Type B pancreatic cell (in vitro differentiated cells): ENCODE measurements around the gene KIFC3. TPM values are rescaled to one million over a fixed set of nuclear protein-coding genes. Genes with fewer than 3 reads are reported as not detected.
"Not testable (repeated sequence)": the region's sequence is repeated elsewhere in the genome, so short reads cannot be mapped to it uniquely, and the experiment has no call there.

Experiments
- DNase-seq: peaks from one replicate; pipeline ENCODE4 v3.0.0; 2021; ENCODE audit warnings: mixed read lengths; ENCODE audit not compliant: unreplicated experiment; ENCODE audit errors: extremely low spot score
- H3K27ac Mint-ChIP-seq: 2 replicates; pipeline ENCODE4 v1.8.0; 2021; ENCODE audit warnings: mild to moderate bottlenecking, mixed read lengths
- H3K27me3 Mint-ChIP-seq: 2 replicates; pipeline ENCODE4 v1.8.0; 2021; ENCODE audit warnings: mixed read lengths
- H3K36me3 Mint-ChIP-seq: 2 replicates; pipeline ENCODE4 v1.8.0; 2021; ENCODE audit warnings: mixed read lengths
- H3K4me1 Mint-ChIP-seq: one replicate; pipeline ENCODE4 v1.8.0; 2021; ENCODE audit warnings: mixed read lengths; ENCODE audit not compliant: unreplicated experiment
- H3K4me3 Mint-ChIP-seq: 2 replicates; pipeline ENCODE4 v1.8.0; 2021; ENCODE audit warnings: mild to moderate bottlenecking, mixed read lengths
- H3K9me3 Mint-ChIP-seq: 2 replicates; pipeline ENCODE4 v1.8.0; 2021; ENCODE audit warnings: mixed read lengths
- CTCF ChIP-seq: fragments of 200-600 bp; sonication (generic); conservative IDR thresholded peaks from 2 replicates; pipeline ENCODE4 v1.5.0; 2021; ENCODE audit warnings: antibody characterized with exemption, mild to moderate bottlenecking
- total RNA-seq: library from RNA; stranded (reverse); gene quantifications from 2 replicates; pipeline ENCODE4 v1.2.1, GENCODE V29; 2021; ENCODE audit warnings: low replicate concordance

Gene KIFC3
- total RNA-seq, 1 donor from 2014 or later, result 27.3 TPM

GRCh38 chr16:57747496-57747895, 54.8 kb downstream of the KIFC3 start:
- no peak for DNase-seq
- no peak overlapping the region for H3K4me3 Mint-ChIP-seq

GRCh38 chr16:57747091-57747490, 55.2 kb downstream of the KIFC3 start:
- Mint-ChIP-seq H3K36me3 (peaks cover 8% of the 10 kb centered on the region), H3K4me3 (no peak overlapping the region), H3K27me3 (no peaks in the 10 kb centered on the region), H3K27ac (no peak overlapping the region), H3K9me3 (no peaks in the 10 kb centered on the region), H3K4me1 (no peaks in the 10 kb centered on the region)
- no peak for DNase-seq
- TF ChIP-seq CTCF, result no peak

More at GRCh38 chr16:57747496-57747895, 54.8 kb downstream of the KIFC3 start:
- H3K4me1 Mint-ChIP-seq, result no peaks in the 10 kb centered on the region
- no peaks in the 10 kb centered on the region for H3K27me3 Mint-ChIP-seq
- no peak for TF ChIP-seq CTCF
- peaks cover 8% of the 10 kb centered on the region for H3K36me3 Mint-ChIP-seq
- no peaks in the 10 kb centered on the region for H3K9me3 Mint-ChIP-seq
- no peak overlapping the region for H3K27ac Mint-ChIP-seq

- not testable (repeated sequence) for H3K36me3 Mint-ChIP-seq, H3K27me3 Mint-ChIP-seq, H3K9me3 Mint-ChIP-seq, H3K4me1 Mint-ChIP-seq, H3K4me3 Mint-ChIP-seq, H3K27ac Mint-ChIP-seq, DNase-seq
These were observed 56.0 kb downstream of the KIFC3 start for GRCh38 chr16:57746316-57746715.

- TF ChIP-seq CTCF, result no peak
- H3K36me3 Mint-ChIP-seq, result peaks cover 8% of the 10 kb centered on the region
- H3K4me1 Mint-ChIP-seq, result no peaks in the 10 kb centered on the region
- H3K27ac Mint-ChIP-seq, result no peak overlapping the region
- DNase-seq, result no peak
- no peaks in the 10 kb centered on the region for H3K9me3 Mint-ChIP-seq
- H3K27me3 Mint-ChIP-seq, result no peaks in the 10 kb centered on the region
- no peak overlapping the region for H3K4me3 Mint-ChIP-seq
These were observed 56.5 kb downstream of the KIFC3 start for GRCh38 chr16:57745768-57746167.

- DNase-seq, result no peak
- no peak overlapping the region for H3K4me3 Mint-ChIP-seq
- H3K4me1 Mint-ChIP-seq, result no peaks in the 10 kb centered on the region
These were observed 57.7 kb downstream of the KIFC3 start for GRCh38 chr16:57744642-57744903.

GRCh38 chr16:57743886-57744641, 58.2 kb downstream of the KIFC3 start:
- Mint-ChIP-seq H3K27me3 (no peaks in the 10 kb centered on the region), H3K4me3 (no peak overlapping the region), H3K36me3 (peaks cover 8% of the 10 kb centered on the region), H3K9me3 (no peaks in the 10 kb centered on the region), H3K4me1 (no peaks in the 10 kb centered on the region), H3K27ac (no peak overlapping the region)
- DNase-seq, result no peak
- TF ChIP-seq CTCF, result no peak

More at GRCh38 chr16:57744642-57744903, 57.7 kb downstream of the KIFC3 start:
- Mint-ChIP-seq H3K9me3 (no peaks in the 10 kb centered on the region), H3K27ac (no peak overlapping the region), H3K27me3 (no peaks in the 10 kb centered on the region), H3K36me3 (peaks cover 8% of the 10 kb centered on the region)
- TF ChIP-seq CTCF, result no peak
